Activated naive CD4-positive, alpha-beta T cell treated with anti-CD3 and anti-CD28 coated beads, Interleukin-2, amount 10 ng/mL, durations not matched to agents 7 days and 5 days (primary cell): ENCODE measurements around the gene ROPN1.
"Not testable (repeated sequence)": the region's sequence is repeated elsewhere in the genome, so short reads cannot be mapped to it uniquely, and the experiment has no call there.

ENCODE experiments used
- CTCF ChIA-PET: fragments of 350-600 bp; sonication (Branson Sonifier 250); formaldehyde crosslinking; loops from one replicate; lab custom pipeline; 2021; ENCODE audit warnings: antibody characterized with exemption; lab: Charles Lee
- DNase-seq: peaks from one replicate; pipeline ENCODE4 v3.0.0-alpha.2; 2020
- H3K27ac Mint-ChIP-seq: one replicate; pipeline ENCODE4 v1.8.0; 2021; ENCODE audit warnings: mild to moderate bottlenecking, moderate library complexity, mixed read lengths
- H3K27me3 Mint-ChIP-seq: one replicate; pipeline ENCODE4 v1.8.0; 2021; ENCODE audit warnings: mild to moderate bottlenecking, mixed read lengths
- H3K36me3 Mint-ChIP-seq: one replicate; pipeline ENCODE4 v1.8.0; 2021; ENCODE audit warnings: mixed read lengths
- H3K4me1 Mint-ChIP-seq: one replicate; pipeline ENCODE4 v1.8.0; 2021; ENCODE audit warnings: mixed read lengths
- H3K4me3 Mint-ChIP-seq: one replicate; pipeline ENCODE4 v1.8.0; 2021; ENCODE audit warnings: mild to moderate bottlenecking, moderate library complexity, mixed read lengths
- H3K9me3 Mint-ChIP-seq: one replicate; pipeline ENCODE4 v1.8.0; 2021; ENCODE audit warnings: mixed read lengths

The ROPN1 gene

DNA sequence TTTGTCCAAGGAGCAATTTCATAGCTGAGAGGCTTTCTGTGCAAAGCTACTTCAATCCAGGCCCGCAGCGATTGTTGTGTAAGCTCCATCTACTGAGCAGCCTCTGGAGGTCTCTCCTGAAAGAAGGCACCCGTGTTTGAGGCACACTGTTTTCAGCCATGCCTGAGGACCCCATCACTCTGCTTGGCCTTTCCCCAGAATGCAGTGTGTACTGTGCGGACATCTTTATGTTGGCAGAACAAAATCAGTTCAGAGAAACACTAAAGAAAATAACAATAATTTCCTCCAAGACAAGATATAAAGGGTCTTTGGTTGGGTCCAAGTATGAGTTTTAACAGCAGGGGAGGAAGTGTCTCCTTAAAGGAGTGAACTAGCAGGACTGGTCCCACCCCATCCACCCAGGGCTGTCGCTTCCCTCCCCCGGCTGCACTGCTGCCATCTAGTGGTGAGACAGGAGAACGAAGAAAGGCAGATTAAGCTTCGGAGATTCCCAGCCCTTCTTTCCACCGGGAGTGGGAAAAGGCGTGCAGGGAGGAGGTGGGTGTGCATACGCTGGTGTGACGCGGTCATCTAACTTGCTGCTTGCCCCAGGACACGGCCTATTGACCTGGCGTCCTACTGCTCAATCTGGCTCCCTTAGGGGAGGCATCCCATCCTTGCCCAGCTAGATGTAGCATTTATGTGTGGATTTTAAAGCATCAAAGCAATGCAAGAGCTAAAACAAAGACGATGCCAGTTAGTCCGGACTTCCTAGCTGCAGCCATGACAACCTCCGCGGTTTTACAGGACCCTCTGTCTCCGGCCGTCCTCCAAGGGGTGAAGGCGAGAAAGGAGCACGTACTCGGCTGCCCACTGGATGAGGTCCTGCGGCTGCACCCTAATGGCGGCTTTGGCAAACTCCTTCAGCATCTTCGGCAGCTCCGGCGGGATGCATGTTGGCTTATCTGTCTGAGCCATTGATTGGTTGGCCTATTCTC lies 12.1 kb downstream of the ROPN1 start:
- H3K4me3 Mint-ChIP-seq, H3K9me3 Mint-ChIP-seq, H3K27ac Mint-ChIP-seq, H3K36me3 Mint-ChIP-seq, H3K4me1 Mint-ChIP-seq: not testable (repeated sequence)
- CTCF ChIA-PET: interaction anchor here (1.1 to 1.6 kb wide), 2 partner anchors 10 to 19 kb away, joined by 3 to 4 read pairs; partner anchors contain the start of gene CCDC14
- peaks cover 51% of the 10 kb centered on the region for H3K27me3 Mint-ChIP-seq
- peak; percentile 41 for DNase-seq

DNA sequence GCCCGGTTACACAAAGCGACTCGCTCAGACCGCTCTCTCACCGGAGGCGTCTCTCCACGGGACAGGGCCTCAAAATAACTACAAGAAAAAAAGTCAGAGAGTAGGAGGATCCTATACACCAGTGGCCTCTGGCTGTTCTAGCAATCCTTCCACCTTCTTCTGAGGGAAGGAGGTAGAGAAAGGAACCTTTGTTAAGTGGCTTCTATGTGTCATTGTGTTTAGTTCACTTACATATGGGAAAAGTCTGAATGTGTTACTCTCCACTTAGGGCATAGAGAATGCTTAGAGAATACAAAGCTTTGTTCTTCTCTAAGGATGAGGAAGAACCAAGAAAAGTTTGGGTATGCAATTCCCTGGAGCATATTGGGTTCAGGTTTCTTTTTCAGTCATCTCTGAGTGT lies 15.0 kb downstream of the ROPN1 start:
- CTCF ChIA-PET, H3K4me3 Mint-ChIP-seq, H3K4me1 Mint-ChIP-seq, H3K27ac Mint-ChIP-seq, H3K36me3 Mint-ChIP-seq, DNase-seq, H3K9me3 Mint-ChIP-seq: not testable (repeated sequence)
- H3K27me3 Mint-ChIP-seq: peaks cover 54% of the 10 kb centered on the region

DNA sequence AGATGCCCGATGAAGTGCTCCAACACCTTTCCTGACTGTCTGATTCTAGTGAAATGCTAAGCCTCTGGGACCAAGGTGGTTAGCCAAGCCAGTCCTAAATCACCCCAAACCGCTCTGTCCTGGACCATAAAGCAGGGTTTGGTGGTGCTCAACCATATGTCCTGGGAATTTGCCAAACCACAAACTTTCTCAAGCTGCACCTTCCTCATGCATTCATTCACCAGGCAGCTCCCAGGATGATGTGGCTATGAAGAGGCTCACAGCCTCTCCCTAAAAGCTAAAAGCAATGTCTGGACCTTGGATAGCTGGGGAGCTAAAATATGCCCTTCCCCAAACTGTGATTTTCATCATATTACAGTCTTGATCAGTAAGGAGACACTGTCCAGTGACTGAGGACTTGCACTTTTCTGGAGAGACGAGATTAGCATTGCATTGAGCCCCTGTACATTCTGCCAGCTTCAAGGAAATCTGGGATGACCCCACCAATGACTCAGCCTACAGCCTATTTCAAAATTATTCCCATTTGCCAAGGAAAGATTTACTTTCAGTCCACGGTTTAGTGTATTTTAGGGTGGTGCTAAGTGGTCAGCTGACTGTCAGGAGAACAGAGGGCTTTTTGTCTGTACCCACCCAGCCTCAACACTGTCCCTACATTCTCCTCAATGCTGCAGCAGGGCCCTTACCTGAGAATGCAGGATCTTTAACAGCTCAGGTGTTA lies 15.6 kb downstream of the ROPN1 start:
- H3K4me3 Mint-ChIP-seq, H3K4me1 Mint-ChIP-seq, H3K9me3 Mint-ChIP-seq, H3K36me3 Mint-ChIP-seq, H3K27ac Mint-ChIP-seq, DNase-seq, CTCF ChIA-PET: not testable (repeated sequence)
- peaks cover 51% of the 10 kb centered on the region for H3K27me3 Mint-ChIP-seq

DNA sequence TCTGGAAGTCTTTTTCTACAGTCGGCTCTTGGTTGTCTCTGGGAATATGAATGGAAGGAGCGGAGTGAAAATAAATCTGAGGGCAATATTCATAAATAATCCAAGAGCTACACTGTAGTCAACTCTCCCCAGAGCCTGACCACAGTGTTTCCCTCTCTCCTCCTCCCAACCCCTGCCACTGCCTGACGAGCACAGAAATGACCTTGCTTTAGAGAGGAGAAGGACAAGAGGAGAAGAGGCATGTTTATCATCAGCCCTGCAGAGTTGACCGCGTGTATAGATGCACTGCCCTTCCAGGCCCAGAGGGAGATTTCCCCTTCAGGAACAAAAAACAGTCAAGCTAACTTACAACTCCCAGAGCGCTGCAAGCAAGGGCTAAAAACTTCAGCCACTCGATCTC lies 16.9 kb downstream of the ROPN1 start:
- H3K27ac Mint-ChIP-seq, H3K4me1 Mint-ChIP-seq, H3K4me3 Mint-ChIP-seq, CTCF ChIA-PET, DNase-seq, H3K9me3 Mint-ChIP-seq, H3K36me3 Mint-ChIP-seq: not testable (repeated sequence)
- peaks cover 42% of the 10 kb centered on the region for H3K27me3 Mint-ChIP-seq

DNA sequence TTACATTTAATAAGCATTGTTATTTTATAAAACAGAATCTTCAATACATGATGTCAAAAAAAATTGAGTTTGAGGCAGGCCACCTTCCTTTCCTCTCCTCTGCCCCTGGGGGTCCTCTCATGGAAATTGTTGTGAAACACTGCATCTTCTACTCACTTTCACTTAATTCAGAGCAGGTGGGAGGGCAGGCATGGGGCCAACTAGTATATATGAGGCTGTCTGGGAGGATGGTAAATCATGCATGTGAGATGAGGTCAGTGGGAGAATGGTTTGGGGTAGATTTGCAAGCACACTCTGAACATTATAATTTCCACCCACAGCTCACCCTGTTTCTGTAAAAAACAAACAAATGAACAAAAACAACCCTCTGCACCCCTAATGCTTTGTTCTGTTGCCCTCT lies 20.5 kb downstream of the ROPN1 start:
- Mint-ChIP-seq H3K9me3 (no peaks in the 10 kb centered on the region), H3K4me1 (no peaks in the 10 kb centered on the region), H3K36me3 (no peaks in the 10 kb centered on the region), H3K4me3 (no peak overlapping the region), H3K27me3 (peaks cover 39% of the 10 kb centered on the region), H3K27ac (no peak overlapping the region)
- no peak for DNase-seq
- CTCF ChIA-PET: no interaction called here

DNA sequence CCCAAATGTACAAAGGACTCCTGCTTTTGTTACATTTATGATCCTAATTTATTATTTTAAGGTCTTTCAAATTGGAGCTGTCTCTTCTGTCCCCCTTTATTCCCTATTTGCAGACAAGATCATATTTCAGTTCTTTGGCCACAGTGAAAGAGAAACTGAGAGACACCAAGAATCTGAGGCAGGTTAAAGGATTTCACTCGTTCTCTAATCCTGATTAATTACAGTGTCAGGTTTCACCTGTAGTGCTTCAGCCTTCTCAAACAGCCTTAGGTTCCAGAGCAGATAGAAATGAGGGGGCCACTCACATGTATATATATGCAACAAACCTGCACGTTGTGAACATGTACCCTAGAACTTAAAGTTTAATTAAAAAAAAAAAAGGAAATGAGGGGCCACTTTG lies 24.7 kb downstream of the ROPN1 start:
- H3K4me1 Mint-ChIP-seq, DNase-seq, H3K9me3 Mint-ChIP-seq, CTCF ChIA-PET, H3K36me3 Mint-ChIP-seq, H3K4me3 Mint-ChIP-seq, H3K27ac Mint-ChIP-seq: not testable (repeated sequence)
- peaks cover 50% of the 10 kb centered on the region for H3K27me3 Mint-ChIP-seq

DNA sequence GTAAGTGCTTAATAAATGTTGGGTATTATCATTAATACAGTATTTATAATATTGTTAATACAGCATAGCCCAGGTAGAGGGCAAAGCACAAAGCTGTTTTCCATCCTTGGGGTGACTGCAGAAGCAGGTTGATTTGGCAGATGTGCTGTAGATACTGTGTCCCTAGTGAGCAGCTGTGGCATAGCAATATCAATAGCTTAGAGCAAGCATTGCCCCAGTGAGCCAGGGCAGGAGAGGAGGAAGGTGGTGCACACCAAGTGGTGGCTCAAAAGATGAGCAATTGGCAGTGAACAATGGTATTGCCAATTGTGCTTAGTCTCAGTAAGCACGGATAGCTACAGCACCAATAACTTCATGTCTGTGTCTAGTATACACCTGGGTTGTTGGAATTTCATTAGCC lies 25.1 kb downstream of the ROPN1 start:
- DNase-seq, H3K4me3 Mint-ChIP-seq, H3K9me3 Mint-ChIP-seq, CTCF ChIA-PET, H3K36me3 Mint-ChIP-seq, H3K4me1 Mint-ChIP-seq, H3K27ac Mint-ChIP-seq: not testable (repeated sequence)
- peaks cover 49% of the 10 kb centered on the region for H3K27me3 Mint-ChIP-seq

DNA sequence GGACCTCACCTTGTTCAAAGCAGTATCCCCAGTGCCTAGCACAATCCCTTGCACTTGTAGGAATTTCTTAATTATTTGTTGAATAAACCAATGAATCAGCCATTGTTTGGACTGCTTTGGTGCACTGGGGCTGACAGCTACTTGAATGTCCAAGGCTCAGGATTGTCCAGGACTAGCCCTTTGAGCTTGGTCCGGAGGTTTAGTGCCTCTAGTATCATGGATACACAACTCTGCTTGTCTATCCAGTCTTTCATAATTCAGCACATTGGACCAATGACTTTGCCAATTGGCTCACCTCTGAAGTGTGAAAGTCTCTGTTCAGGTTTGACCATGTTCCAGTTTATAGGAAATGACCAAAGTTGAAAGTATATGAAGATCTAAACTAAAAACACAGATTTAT lies 27.1 kb downstream of the ROPN1 start:
- H3K9me3 Mint-ChIP-seq, H3K36me3 Mint-ChIP-seq, H3K4me3 Mint-ChIP-seq, CTCF ChIA-PET, H3K27ac Mint-ChIP-seq, DNase-seq: not testable (repeated sequence)
- peaks cover 56% of the 10 kb centered on the region for H3K27me3 Mint-ChIP-seq
- H3K4me1 Mint-ChIP-seq: peaks cover 13% of the 10 kb centered on the region

DNA sequence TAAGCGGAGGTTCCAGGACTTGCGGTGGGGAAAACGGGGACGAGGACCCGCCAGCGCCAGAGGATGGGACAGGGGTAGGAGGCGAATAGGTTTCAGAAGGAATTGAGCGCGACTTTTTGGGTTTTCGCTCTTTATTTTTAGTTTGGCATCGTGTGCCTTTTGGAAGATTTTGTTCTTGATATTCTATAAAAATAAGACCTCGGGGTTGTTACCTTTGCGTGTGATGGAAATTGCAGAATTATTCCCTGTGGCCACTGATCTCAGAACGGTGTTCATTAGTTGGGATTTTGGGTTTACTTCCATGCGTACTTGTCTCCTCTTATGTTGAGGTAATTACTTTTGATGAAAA lies 30.4 kb downstream of the ROPN1 start:
- no peak for DNase-seq
- Mint-ChIP-seq H3K36me3 (no peaks in the 10 kb centered on the region), H3K4me3 (peak overlapping the region; percentile 96), H3K4me1 (peaks cover 30% of the 10 kb centered on the region), H3K27ac (peak overlapping the region; percentile 94), H3K9me3 (no peaks in the 10 kb centered on the region), H3K27me3 (peaks cover 36% of the 10 kb centered on the region)
- CTCF ChIA-PET: interaction anchor here (1.0 kb wide), 1 partner anchor 19 kb away, joined by 4 read pairs; no protein-coding TSS in a partner anchor

DNA sequence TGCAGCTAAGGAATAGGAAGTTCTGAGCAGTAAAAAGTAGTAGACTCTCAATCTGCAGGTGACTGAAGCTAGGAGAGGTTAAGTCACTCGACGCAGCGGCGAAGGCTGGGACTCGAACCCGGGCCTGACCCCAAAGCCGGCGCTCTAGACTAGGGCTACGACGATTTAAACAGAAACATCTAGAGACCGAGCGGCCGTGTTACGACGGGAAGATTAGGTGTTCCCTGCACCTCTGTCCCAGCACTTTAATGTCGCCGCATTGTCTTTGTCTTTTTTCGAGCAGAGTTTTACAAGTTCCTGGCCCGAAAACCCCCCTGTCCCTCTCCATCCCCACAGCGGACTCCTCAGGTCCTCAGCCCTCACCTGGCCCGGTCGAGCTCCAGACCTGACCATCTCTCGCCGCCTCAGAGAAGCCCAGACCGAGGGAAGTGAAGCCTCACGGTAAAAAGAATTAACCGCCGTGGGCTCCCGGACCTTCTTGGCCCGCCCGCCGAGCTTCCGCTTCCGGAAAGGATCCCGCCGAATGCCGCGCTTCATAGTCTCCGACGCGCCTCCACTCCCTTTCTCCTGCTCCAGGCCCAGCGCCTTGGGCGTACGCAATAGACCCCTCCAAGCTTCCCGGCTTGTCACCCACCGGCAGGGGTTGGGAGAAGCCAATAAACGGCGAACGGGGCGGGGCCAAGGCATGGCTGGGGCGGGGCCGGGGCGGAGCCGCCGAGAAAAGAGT lies 31.0 kb downstream of the ROPN1 start, which contains the start of gene CCDC14:
TSS of gene CCDC14 (minus strand) at position 449 of the 727 bp plus-strand sequence. CDS start at position 393, 56 bp downstream.
- Mint-ChIP-seq H3K36me3 (no peaks in the 10 kb centered on the region), H3K4me1 (peaks cover 30% of the 10 kb centered on the region), H3K4me3 (peak within 1 kb of the TSS; percentile 96), H3K9me3 (no peaks in the 10 kb centered on the region), H3K27ac (peak within 1 kb of the TSS; percentile 94), H3K27me3 (peaks cover 31% of the 10 kb centered on the region)
- CTCF ChIA-PET: interaction anchor here (1.0 kb wide), 1 partner anchor 19 kb away, joined by 4 read pairs; no protein-coding TSS in a partner anchor
- DNase-seq: peak; percentile 86

DNA sequence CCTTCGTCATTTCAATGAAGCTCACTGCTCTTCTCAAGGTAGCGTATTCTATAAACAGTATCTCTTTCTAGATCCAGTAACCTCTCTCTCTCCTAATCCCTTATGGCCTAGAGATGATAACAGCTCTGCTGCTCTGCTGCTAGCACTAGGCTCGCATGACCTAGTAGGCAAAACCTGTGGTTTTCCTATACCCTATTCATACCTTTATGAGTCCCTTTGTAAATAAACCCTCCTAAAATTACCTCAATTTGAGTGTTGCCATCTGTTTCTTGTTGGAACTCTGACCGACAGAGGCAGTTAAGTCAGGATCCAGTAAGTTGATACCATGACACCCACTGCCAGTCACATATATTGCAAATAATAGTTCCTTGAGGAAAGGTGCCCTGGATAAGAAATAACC lies 38.2 kb downstream of the ROPN1 start:
- H3K27ac Mint-ChIP-seq: no peak overlapping the region
- no peak for DNase-seq
- H3K36me3 Mint-ChIP-seq: peaks cover 30% of the 10 kb centered on the region
- no peaks in the 10 kb centered on the region for H3K27me3 Mint-ChIP-seq
- no peaks in the 10 kb centered on the region for H3K9me3 Mint-ChIP-seq
- peaks cover 9% of the 10 kb centered on the region for H3K4me1 Mint-ChIP-seq
- H3K4me3 Mint-ChIP-seq: no peak overlapping the region
- CTCF ChIA-PET: no interaction called here

DNA sequence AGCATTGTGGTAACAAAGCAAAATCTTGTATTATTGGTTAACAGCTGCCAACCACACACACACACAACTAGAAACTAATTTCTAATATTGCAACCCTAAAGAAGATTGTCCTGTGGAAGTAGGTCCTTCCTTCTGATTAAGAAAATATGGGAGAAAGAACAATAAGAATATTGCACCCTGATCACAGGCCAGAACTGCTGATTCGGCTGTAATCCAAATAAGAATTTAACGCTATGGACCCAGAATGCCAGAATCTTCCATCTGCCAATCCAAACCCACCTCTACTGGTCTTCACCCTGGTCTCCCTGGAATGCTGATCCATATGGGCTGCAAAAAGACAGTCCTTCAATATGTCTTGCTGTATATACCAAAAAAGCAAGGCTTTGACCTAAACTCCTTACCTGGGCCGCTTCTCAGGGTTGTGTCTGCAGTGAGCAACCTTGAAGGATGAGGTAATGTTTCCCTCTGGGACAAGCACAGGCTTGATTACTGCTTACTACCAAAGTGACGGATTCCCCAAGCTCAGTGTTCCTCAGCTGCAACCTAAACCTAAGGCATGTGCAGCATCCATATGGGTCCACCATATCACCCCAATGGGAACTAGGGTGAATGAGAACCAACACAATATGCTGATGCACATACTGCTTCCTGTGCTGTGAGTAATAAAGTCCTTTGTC lies 38.9 kb downstream of the ROPN1 start:
- H3K4me1 Mint-ChIP-seq: peaks cover 3% of the 10 kb centered on the region
- no peaks in the 10 kb centered on the region for H3K9me3 Mint-ChIP-seq
- H3K27ac Mint-ChIP-seq: no peak overlapping the region
- no peak for DNase-seq
- no peak overlapping the region for H3K4me3 Mint-ChIP-seq
- CTCF ChIA-PET: interaction anchor here (0.7 kb wide), 1 partner anchor 11 kb away, joined by 4 read pairs; no protein-coding TSS in a partner anchor
- peaks cover 33% of the 10 kb centered on the region for H3K36me3 Mint-ChIP-seq
- no peaks in the 10 kb centered on the region for H3K27me3 Mint-ChIP-seq

DNA sequence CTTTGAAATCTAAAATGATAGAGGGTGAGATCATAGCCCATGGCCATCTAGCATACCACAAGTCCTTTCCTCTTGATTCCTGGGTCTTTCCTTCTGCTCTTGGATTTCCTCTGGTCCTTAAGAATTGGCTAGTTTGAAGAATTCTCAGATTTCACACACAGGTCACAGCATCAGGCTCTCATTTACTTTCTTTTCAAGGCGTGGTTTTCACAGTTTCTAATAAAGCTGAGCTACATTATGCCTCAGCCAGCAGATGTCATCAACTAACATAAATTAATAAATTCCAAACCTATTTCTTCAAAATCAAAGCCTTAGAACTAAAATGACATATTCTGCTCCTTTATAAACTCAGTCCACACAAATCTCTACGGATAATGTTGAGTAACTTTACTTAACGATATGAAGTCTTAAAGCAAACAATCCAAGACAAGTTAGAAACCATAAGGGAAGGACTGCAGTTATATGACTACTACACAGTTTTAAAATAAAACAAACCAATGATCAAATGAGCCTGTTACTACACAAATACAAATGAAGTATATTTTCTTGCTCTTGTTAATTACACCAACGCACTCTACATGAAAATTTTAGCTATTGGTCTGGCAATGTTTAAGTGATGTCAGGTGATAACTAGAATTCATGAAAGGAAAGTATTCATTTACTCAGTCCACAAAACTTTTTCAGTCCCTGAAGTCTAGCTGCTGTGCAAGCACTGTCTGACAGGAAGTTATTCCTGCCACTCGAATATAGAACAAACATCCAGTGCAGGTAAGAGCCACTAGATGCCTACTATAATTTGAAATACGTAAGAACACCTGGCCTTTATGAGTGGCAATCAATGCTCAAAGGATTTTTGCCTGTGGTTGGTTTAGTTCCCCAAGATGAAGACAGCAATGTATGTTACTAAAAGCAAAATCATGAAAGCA lies 40.1 kb downstream of the ROPN1 start:
- no peaks in the 10 kb centered on the region for H3K9me3 Mint-ChIP-seq
- no peak for DNase-seq
- CTCF ChIA-PET: interaction anchor here (0.7 kb wide), 1 partner anchor 10 kb away, joined by 4 read pairs; no protein-coding TSS in a partner anchor
- no peak overlapping the region for H3K27ac Mint-ChIP-seq
- H3K27me3 Mint-ChIP-seq: no peaks in the 10 kb centered on the region
- H3K36me3 Mint-ChIP-seq: peaks cover 35% of the 10 kb centered on the region
- H3K4me3 Mint-ChIP-seq: no peak overlapping the region
- H3K4me1 Mint-ChIP-seq: no peaks in the 10 kb centered on the region
